ENCODE measurements around the gene FGF23.
A peak's percentile ranks its signal among the peaks of the same experiment; 100 is the strongest.

FGF23 gene

DNA sequence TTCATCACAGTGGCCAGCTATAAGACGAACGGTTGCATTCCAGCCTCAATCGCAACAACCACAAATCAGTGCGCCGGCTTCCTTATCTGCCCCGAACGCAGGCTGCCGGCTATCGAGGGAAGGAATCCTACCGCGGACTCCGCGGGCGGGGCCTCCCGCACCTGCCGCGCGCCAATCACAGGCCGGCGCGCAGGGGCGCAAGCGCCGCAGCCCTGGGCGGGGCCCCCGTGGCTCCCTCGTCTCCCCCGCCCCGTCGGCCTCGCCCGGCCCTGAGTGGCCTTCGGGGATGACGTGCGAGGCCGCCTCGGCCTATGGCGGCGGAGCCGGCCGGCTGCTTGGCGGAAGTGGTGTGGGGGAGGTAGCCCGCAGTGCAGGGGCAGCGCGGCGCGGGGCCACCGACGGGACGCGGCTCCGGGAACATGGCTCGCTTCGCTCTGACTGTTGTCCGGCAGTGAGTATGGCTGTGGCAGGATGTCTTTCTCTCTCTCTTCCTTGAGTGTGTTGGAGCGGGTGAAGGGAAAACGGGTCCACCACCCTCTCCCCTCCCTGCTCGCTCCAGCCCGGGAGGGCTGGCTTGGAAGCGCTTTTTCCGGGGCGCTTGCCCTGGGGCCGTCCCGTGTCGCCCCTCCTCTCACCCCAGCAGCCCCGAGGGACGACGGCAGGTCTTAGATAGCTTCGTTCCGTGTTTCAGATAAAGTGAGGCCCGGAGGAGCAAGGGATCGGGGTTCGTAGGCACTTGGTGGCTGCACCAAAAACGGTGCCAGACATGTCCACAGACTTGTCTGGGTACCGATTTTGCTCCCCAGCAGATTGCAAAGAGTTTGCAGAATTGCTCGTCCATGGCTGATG lies 58.4 kb downstream of the FGF23 start, which contains the start of gene TIGAR:
Gene TIGAR, plus strand, starts transcription at position 361 of the 849 bp plus-strand sequence. Its CDS starts 59 bp downstream, at position 420.
- peak within 1 kb of the TSS; percentile 87 for H3K27ac ChIP-seq
- TF ChIP-seq, protein P1, sequence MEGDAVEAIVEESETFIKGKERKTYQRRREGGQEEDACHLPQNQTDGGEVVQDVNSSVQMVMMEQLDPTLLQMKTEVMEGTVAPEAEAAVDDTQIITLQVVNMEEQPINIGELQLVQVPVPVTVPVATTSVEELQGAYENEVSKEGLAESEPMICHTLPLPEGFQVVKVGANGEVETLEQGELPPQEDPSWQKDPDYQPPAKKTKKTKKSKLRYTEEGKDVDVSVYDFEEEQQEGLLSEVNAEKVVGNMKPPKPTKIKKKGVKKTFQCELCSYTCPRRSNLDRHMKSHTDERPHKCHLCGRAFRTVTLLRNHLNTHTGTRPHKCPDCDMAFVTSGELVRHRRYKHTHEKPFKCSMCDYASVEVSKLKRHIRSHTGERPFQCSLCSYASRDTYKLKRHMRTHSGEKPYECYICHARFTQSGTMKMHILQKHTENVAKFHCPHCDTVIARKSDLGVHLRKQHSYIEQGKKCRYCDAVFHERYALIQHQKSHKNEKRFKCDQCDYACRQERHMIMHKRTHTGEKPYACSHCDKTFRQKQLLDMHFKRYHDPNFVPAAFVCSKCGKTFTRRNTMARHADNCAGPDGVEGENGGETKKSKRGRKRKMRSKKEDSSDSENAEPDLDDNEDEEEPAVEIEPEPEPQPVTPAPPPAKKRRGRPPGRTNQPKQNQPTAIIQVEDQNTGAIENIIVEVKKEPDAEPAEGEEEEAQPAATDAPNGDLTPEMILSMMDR (conservative IDR thresholded peaks at IDR 0.05) = no peak

DNA sequence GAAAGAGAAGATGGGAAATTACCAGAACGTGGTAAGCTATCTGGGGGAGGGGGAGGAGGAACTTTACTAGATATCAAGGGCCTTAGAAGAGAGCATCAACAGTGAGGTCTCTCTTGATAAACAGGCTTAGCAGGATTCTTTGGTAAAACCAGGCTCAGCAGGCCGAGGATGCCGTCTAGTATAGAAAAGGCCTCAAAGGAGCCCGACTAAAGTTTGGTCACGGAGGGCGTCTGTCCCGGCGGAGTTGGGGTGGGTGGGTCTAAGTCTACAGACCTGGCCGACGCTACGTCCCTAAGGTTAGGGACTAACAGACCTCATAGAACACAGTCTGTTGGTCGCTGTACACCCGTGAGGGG lies 59.0 kb downstream of the FGF23 start:
- peak overlapping the region; percentile 87 for H3K27ac ChIP-seq

More for the DNA sequence above, 59.0 kb downstream of the FGF23 start:
- TF ChIP-seq, protein P1 (conservative IDR thresholded peaks at IDR 0.05) = no peak
